ENCODE results near the gene THSD8.

DNA sequence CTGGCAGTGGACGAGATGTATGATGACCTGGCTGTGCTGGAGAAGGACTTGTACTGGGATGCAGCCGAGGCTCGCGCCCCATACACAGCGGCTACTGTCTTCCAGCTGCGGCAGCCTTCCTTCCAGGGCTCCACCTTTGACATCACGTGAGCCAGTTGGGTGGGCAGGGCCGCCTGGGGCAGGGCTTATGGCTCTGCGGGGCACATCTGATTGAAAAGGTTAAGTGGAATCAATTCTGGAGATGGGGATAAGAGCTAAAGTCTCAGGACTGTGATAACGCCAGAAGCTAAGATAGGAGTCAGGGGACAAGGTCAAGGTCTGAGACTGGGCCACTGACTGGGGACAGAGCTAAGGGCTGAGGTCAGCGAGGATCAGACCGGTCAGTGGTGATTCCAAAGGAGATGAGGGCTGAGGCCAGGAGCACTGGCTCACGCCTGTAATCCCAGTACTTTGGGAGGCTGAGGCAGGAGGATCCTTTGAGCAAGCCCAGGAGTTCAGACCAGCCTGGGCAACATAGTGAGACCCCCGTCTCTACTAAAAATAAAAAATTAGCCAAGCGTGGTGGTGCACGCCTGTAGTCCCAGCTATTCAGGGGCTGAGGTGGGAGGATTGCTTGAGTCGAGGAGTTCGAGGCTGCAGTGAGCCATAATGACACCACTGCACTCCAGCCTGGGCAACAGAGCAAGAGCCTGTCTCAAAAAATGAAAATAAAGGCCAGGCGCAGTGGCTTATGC is 45.6 kb upstream of the THSD8 start:
- TF ChIP-seq, protein P1, sequence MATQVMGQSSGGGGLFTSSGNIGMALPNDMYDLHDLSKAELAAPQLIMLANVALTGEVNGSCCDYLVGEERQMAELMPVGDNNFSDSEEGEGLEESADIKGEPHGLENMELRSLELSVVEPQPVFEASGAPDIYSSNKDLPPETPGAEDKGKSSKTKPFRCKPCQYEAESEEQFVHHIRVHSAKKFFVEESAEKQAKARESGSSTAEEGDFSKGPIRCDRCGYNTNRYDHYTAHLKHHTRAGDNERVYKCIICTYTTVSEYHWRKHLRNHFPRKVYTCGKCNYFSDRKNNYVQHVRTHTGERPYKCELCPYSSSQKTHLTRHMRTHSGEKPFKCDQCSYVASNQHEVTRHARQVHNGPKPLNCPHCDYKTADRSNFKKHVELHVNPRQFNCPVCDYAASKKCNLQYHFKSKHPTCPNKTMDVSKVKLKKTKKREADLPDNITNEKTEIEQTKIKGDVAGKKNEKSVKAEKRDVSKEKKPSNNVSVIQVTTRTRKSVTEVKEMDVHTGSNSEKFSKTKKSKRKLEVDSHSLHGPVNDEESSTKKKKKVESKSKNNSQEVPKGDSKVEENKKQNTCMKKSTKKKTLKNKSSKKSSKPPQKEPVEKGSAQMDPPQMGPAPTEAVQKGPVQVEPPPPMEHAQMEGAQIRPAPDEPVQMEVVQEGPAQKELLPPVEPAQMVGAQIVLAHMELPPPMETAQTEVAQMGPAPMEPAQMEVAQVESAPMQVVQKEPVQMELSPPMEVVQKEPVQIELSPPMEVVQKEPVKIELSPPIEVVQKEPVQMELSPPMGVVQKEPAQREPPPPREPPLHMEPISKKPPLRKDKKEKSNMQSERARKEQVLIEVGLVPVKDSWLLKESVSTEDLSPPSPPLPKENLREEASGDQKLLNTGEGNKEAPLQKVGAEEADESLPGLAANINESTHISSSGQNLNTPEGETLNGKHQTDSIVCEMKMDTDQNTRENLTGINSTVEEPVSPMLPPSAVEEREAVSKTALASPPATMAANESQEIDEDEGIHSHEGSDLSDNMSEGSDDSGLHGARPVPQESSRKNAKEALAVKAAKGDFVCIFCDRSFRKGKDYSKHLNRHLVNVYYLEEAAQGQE (IDR thresholded peaks at IDR 0.05): no peak
- TF ChIP-seq, protein P2, sequence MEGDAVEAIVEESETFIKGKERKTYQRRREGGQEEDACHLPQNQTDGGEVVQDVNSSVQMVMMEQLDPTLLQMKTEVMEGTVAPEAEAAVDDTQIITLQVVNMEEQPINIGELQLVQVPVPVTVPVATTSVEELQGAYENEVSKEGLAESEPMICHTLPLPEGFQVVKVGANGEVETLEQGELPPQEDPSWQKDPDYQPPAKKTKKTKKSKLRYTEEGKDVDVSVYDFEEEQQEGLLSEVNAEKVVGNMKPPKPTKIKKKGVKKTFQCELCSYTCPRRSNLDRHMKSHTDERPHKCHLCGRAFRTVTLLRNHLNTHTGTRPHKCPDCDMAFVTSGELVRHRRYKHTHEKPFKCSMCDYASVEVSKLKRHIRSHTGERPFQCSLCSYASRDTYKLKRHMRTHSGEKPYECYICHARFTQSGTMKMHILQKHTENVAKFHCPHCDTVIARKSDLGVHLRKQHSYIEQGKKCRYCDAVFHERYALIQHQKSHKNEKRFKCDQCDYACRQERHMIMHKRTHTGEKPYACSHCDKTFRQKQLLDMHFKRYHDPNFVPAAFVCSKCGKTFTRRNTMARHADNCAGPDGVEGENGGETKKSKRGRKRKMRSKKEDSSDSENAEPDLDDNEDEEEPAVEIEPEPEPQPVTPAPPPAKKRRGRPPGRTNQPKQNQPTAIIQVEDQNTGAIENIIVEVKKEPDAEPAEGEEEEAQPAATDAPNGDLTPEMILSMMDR (IDR thresholded peaks at IDR 0.05; ENCODE audit: low read depth, low read length, missing input control): no peak
- TF ChIP-seq GABPA (IDR thresholded peaks at IDR 0.05 in 1 of 2, conservative IDR thresholded peaks at IDR 0.05 in 1 of 2) (no peak), FOXA2 (IDR thresholded peaks at IDR 0.05) (no peak), TAF1 (conservative IDR thresholded peaks at IDR 0.05) (no peak), HNF4A (conservative IDR thresholded peaks at IDR 0.05) (no peak), EGR1 (IDR thresholded peaks at IDR 0.05; ENCODE audit: low read depth in 2 of 2) (no peak), RAD21 (IDR thresholded peaks at IDR 0.05) (no peak), MAX (IDR thresholded peaks at IDR 0.05) (no peak), RXRA (IDR thresholded peaks at IDR 0.05) (no peak), JUND (IDR thresholded peaks at IDR 0.05) (no peak), NR2F2 (IDR thresholded peaks at IDR 0.05) (no peak), SP1 (IDR thresholded peaks at IDR 0.05) (no peak), YY1 (IDR thresholded peaks at IDR 0.05) (no peak)

Data from liver (tissue), 3 donors.